ENCODE measurements around the gene NCAM1.

GRCh38 chr11:113184498-113184897, 223.3 kb downstream of the NCAM1 start:
- TF ChIP-seq, protein P1, sequence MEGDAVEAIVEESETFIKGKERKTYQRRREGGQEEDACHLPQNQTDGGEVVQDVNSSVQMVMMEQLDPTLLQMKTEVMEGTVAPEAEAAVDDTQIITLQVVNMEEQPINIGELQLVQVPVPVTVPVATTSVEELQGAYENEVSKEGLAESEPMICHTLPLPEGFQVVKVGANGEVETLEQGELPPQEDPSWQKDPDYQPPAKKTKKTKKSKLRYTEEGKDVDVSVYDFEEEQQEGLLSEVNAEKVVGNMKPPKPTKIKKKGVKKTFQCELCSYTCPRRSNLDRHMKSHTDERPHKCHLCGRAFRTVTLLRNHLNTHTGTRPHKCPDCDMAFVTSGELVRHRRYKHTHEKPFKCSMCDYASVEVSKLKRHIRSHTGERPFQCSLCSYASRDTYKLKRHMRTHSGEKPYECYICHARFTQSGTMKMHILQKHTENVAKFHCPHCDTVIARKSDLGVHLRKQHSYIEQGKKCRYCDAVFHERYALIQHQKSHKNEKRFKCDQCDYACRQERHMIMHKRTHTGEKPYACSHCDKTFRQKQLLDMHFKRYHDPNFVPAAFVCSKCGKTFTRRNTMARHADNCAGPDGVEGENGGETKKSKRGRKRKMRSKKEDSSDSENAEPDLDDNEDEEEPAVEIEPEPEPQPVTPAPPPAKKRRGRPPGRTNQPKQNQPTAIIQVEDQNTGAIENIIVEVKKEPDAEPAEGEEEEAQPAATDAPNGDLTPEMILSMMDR (conservative IDR thresholded peaks at IDR 0.05; ENCODE audit: low read depth in 2 of 2): no peak
- TF ChIP-seq, protein P2, sequence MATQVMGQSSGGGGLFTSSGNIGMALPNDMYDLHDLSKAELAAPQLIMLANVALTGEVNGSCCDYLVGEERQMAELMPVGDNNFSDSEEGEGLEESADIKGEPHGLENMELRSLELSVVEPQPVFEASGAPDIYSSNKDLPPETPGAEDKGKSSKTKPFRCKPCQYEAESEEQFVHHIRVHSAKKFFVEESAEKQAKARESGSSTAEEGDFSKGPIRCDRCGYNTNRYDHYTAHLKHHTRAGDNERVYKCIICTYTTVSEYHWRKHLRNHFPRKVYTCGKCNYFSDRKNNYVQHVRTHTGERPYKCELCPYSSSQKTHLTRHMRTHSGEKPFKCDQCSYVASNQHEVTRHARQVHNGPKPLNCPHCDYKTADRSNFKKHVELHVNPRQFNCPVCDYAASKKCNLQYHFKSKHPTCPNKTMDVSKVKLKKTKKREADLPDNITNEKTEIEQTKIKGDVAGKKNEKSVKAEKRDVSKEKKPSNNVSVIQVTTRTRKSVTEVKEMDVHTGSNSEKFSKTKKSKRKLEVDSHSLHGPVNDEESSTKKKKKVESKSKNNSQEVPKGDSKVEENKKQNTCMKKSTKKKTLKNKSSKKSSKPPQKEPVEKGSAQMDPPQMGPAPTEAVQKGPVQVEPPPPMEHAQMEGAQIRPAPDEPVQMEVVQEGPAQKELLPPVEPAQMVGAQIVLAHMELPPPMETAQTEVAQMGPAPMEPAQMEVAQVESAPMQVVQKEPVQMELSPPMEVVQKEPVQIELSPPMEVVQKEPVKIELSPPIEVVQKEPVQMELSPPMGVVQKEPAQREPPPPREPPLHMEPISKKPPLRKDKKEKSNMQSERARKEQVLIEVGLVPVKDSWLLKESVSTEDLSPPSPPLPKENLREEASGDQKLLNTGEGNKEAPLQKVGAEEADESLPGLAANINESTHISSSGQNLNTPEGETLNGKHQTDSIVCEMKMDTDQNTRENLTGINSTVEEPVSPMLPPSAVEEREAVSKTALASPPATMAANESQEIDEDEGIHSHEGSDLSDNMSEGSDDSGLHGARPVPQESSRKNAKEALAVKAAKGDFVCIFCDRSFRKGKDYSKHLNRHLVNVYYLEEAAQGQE (IDR thresholded peaks at IDR 0.05; ENCODE audit: unreplicated experiment): no peak
- TF ChIP-seq EZH2phosphoT487 (IDR thresholded peaks at IDR 0.05; ENCODE audit: unreplicated experiment) (no peak), EZH2 (IDR thresholded peaks at IDR 0.05; ENCODE audit: low read depth, unreplicated experiment) (no peak), ETS1 (IDR thresholded peaks at IDR 0.05) (no peak), POLR2AphosphoS5 (IDR thresholded peaks at IDR 0.05; ENCODE audit: low read depth) (no peak), JUNB (IDR thresholded peaks at IDR 0.05; ENCODE audit: unreplicated experiment) (no peak), STAT1 (IDR thresholded peaks at IDR 0.05; ENCODE audit: unreplicated experiment) (no peak), CREB1 (CRISPR knock-in tag; IDR thresholded peaks at IDR 0.05; ENCODE audit: low read depth) (no peak), ZNF331 (CRISPR knock-in tag; IDR thresholded peaks at IDR 0.05; ENCODE audit: low read depth) (no peak), NANOG (IDR thresholded peaks at IDR 0.05; ENCODE audit: borderline replicate concordance) (no peak), ZNF114 (CRISPR knock-in tag; IDR thresholded peaks at IDR 0.05) (no peak)
